RWPE1 (cell line): ENCODE results near the gene G3BP1.

ENCODE experiments used
- CTCF ChIA-PET: fragments of 350-600 bp; sonication (Branson Sonifier 250); formaldehyde crosslinking; extraction: SDS; loops from one replicate; lab custom pipeline; 2021; lab: Yijun Ruan, JAX
- POLR2A ChIA-PET: fragments of 400-600 bp; formaldehyde crosslinking; extraction: SDS; loops from one replicate; lab custom pipeline; 2020; ENCODE audit warnings: antibody characterized with exemption; ENCODE audit not compliant: low non-redundant PET; lab: Yijun Ruan, JAX
- DNase-seq: peaks from one replicate; pipeline ENCODE4 v3.0.0; 2012; ENCODE audit warnings: low spot score
- H3K27ac ChIP-seq: fragments of 450-650 bp; 2 replicates; pipeline ENCODE4 v1.5.1; 2017
- TF ChIP-seq, protein P1 (sequence below): fragments of 450-650 bp; conservative IDR thresholded peaks from 2 replicates; pipeline ENCODE4 v1.5.1; 2017; ENCODE audit warnings: low read depth, mild to moderate bottlenecking

Gene G3BP1

GRCh38 chr5:151758430-151759241 lies 13.1 kb upstream of the G3BP1 start, which contains the start of gene ATOX1:
ATOX1 (minus strand) TSS chr5:151758631; CDS start chr5:151758551, 80 bp downstream.
- DNase-seq: peak; percentile 99
- ChIA-PET CTCF (interaction anchor here (0.7 to 1.2 kb wide), 3 partner anchors 19 to 100 kb away, joined by 3 to 5 read pairs (median 4); no protein-coding TSS in a partner anchor), POLR2A (interaction anchor here (1.2 kb wide), 1 partner anchor 98 kb away, joined by 3 read pairs; no protein-coding TSS in a partner anchor)
- TF ChIP-seq, protein P1, sequence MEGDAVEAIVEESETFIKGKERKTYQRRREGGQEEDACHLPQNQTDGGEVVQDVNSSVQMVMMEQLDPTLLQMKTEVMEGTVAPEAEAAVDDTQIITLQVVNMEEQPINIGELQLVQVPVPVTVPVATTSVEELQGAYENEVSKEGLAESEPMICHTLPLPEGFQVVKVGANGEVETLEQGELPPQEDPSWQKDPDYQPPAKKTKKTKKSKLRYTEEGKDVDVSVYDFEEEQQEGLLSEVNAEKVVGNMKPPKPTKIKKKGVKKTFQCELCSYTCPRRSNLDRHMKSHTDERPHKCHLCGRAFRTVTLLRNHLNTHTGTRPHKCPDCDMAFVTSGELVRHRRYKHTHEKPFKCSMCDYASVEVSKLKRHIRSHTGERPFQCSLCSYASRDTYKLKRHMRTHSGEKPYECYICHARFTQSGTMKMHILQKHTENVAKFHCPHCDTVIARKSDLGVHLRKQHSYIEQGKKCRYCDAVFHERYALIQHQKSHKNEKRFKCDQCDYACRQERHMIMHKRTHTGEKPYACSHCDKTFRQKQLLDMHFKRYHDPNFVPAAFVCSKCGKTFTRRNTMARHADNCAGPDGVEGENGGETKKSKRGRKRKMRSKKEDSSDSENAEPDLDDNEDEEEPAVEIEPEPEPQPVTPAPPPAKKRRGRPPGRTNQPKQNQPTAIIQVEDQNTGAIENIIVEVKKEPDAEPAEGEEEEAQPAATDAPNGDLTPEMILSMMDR: no peak
- peak within 1 kb of the TSS; percentile 71 for H3K27ac ChIP-seq

- POLR2A ChIA-PET: no interaction called here
- CTCF ChIA-PET: no interaction called here
These were observed 7.0 kb upstream of the G3BP1 start for GRCh38 chr5:151764801-151765200.

GRCh38 chr5:151766975-151767374 lies 4.8 kb upstream of the G3BP1 start:
- no peak for DNase-seq
- CTCF ChIA-PET: interaction anchor here (1.0 kb wide), 1 partner anchor 26 kb away, joined by 5 read pairs; no protein-coding TSS in a partner anchor
- TF ChIP-seq, protein P1: no peak
- H3K27ac ChIP-seq: no peak overlapping the region
- POLR2A ChIA-PET: interaction anchor here (0.5 kb wide), 1 partner anchor 19 kb away, joined by 4 read pairs; no protein-coding TSS in a partner anchor

More at GRCh38 chr5:151764801-151765200, 7.0 kb upstream of the G3BP1 start:
- H3K27ac ChIP-seq: no peak overlapping the region
- DNase-seq: no peak
- TF ChIP-seq, protein P1: no peak

DNA sequence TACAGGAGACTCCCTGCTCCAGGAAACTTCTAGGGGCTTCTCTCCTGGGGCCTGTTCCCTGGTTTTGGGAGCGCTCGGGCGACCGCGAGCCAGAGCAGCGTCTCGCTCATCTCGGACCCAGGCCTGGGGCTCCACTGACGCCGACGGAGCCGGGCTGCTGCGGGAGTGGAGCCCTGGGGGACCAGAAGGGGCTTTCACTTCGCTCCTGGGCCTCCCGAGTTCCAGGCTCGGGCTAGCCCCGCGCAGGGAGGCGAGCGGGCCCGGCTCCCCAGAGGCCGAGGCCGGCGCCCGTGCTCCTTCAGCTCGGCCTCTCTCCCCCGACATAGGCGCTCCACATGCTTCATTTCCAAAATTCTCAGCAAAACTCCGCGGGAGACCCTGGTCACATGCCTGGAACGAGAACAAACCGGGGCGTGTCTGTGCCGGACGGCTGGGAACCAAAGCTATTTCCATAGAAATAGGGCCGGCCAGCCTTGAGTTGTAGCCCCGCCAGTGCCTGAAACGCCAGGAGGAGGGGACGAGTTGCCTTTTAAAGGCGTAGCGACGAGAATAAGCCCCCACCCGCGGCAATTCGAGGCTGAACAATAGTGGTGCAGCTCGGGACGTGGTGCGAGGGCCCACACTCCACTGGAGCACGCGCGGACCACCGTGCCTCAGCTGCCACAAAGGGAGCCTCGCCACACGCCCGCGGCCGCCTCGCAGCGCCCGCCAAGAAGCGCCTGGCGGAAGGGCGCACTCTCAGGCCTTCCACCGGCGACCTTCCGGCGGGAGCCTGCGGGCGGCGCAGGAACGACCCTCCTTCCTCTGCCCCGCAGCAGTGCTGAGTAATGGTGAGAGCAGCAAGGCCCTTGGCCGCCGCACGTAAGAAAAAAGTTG lies 1.1 kb upstream of the G3BP1 start:
- ChIA-PET CTCF (interaction anchor here (0.6 to 2.0 kb wide), 16 partner anchors 10 to 1906 kb away, joined by 3 to 22 read pairs (median 4); partner anchors contain the start of gene SLC36A1), POLR2A (interaction anchor here (0.6 to 1.5 kb wide), 5 partner anchors 16 to 112 kb away, joined by 3 to 16 read pairs (median 5); no protein-coding TSS in a partner anchor)
- TF ChIP-seq, protein P1: no peak
- peak; percentile 60 for DNase-seq
- peak overlapping the region; percentile 98 for H3K27ac ChIP-seq

DNA sequence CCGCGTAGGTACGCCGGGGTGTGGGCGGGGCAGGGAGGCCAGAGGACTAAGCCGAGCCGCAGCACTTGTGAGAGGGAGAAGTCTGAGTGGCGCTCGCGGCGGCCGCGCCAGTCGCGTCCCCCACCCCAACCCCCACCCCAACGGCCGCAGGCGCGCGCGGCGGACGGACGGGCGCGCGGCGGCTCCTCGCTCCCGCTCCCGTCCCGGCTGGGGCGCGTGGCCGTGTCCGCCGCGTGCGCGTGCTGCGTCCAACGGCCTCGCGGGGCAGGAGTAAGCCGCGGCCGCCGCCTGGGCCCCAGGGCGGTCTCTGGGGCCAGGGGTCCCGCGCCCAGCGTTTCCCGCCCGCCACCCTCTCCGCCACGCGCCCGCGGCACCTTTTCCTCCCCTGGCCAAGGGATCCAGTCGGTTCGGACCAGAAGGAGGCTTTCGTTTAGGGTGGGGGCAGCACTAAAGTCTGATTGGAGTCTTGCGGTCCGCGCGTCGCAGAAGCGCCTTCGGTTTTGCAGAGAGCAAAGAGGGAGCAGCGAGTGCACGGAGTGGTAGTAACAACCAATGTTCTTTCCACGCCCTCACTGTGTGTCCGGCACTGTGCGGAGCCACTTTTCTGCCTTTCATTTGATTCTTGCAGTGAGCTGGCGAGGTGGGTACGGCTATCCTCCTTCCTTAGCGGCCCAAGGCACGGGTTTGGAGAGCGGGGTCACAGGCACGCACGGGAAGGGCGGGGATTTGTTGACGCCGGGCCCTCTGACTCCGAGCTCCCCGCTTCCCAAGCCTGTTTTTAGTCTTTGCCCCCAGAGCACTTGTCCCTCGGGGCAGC lies 483 bp downstream of the G3BP1 start:
- peak; percentile 45 for DNase-seq
- peak overlapping the region; percentile 98 for H3K27ac ChIP-seq
- CTCF ChIA-PET: interaction anchor here (0.5 to 2.0 kb wide), 11 partner anchors 9 to 744 kb away, joined by 3 to 22 read pairs (median 5); no protein-coding TSS in a partner anchor

More for the DNA sequence above, 483 bp downstream of the G3BP1 start:
- TF ChIP-seq, protein P1: no peak
- POLR2A ChIA-PET: interaction anchor here (0.5 to 1.5 kb wide), 4 partner anchors 21 to 371 kb away, joined by 3 to 7 read pairs (median 4); no protein-coding TSS in a partner anchor
